ENCODE data around the gene H2BW1.
"Not testable (repeated sequence)": the region's sequence is repeated elsewhere in the genome, so short reads cannot be mapped to it uniquely, and the experiment has no call there.

The H2BW1 gene

DNA sequence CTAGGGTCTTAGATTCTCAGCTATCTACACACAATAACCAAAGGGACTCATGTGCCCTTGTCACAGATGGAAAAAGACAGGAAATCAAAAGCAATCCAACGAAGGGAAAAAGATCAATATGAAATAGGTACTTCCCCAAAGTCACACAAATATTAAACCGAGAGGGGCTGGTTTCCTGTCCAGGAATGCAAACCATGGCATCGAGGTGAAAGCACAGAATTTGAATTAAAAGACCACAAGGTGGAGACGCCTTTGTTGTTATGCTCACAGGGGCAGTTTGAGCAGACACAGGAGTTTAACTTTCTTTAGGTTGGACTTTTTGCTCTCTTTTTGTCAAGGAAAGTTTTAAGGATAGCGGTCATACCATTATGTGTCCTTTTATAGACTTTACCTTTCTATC is 14.3 kb downstream of the H2BW1 start:
- H3K4me3 ChIP-seq (ENCODE audit: low read depth in 1 of 2, low read length in 2 of 2): no peak overlapping the region
- no peaks in the 10 kb centered on the region for H3K4me1 ChIP-seq (ENCODE audit: insufficient read depth, low read length)
- H4K20me1 ChIP-seq (ENCODE audit: insufficient read depth, low read length): no peaks in the 10 kb centered on the region
- H2AFZ ChIP-seq (ENCODE audit: low read depth, low read length): no peak overlapping the region
- H3K9me3 ChIP-seq (ENCODE audit: insufficient read depth, low read length, severe bottlenecking): no peaks in the 10 kb centered on the region
- H3K36me3 ChIP-seq (ENCODE audit: insufficient read depth, low read length): no peaks in the 10 kb centered on the region
- no peak overlapping the region for H3K27ac ChIP-seq (ENCODE audit: low read length)
- H3K4me2 ChIP-seq (ENCODE audit: insufficient read depth, low read length): no peak overlapping the region
- no peak for ATAC-seq (ENCODE audit: insufficient read depth, low read depth)
- no peaks in the 10 kb centered on the region for H3K27me3 ChIP-seq (ENCODE audit: insufficient read depth, low read length, poor library complexity)
- no peak for DNase-seq
- no peaks in the 10 kb centered on the region for H3K79me2 ChIP-seq (ENCODE audit: insufficient read depth, low read length)
- no peak for TF ChIP-seq EZH2 (IDR thresholded peaks at IDR 0.05; ENCODE audit: borderline replicate concordance, low read depth, low read length, severe bottlenecking)
- TF ChIP-seq, protein P1, sequence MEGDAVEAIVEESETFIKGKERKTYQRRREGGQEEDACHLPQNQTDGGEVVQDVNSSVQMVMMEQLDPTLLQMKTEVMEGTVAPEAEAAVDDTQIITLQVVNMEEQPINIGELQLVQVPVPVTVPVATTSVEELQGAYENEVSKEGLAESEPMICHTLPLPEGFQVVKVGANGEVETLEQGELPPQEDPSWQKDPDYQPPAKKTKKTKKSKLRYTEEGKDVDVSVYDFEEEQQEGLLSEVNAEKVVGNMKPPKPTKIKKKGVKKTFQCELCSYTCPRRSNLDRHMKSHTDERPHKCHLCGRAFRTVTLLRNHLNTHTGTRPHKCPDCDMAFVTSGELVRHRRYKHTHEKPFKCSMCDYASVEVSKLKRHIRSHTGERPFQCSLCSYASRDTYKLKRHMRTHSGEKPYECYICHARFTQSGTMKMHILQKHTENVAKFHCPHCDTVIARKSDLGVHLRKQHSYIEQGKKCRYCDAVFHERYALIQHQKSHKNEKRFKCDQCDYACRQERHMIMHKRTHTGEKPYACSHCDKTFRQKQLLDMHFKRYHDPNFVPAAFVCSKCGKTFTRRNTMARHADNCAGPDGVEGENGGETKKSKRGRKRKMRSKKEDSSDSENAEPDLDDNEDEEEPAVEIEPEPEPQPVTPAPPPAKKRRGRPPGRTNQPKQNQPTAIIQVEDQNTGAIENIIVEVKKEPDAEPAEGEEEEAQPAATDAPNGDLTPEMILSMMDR (IDR thresholded peaks at IDR 0.05; ENCODE audit: borderline replicate concordance, extremely low read depth, low read length, poor library complexity, severe bottlenecking): no peak
- H3K9ac ChIP-seq (ENCODE audit: low read depth, low read length): no peak overlapping the region

DNA sequence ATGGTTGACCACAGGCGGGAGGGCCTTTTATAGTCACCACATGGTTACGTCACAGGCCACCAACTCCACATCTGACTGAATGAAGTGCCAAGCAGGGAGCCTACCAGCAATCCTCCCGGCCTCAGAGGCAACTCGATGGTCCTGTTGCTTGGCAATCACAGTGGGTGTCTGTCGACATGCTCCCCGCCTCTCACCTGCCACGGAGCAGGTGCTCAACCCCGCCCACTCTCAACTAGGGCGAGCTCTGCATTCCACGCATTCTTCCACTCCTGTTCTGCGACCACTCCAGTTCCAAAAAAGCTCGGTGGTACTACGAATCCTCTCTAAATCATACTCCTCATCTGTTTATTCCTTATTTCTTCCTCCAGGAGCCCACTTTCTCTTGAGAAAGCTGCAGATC is 30.0 kb downstream of the H2BW1 start:
- not testable (repeated sequence) for H3K9ac ChIP-seq (ENCODE audit: low read depth, low read length); H3K79me2 ChIP-seq (ENCODE audit: insufficient read depth, low read length); H3K4me2 ChIP-seq (ENCODE audit: insufficient read depth, low read length); H3K4me3 ChIP-seq (ENCODE audit: low read depth in 1 of 2, low read length in 2 of 2); DNase-seq; H3K9me3 ChIP-seq (ENCODE audit: insufficient read depth, low read length, severe bottlenecking); H3K36me3 ChIP-seq (ENCODE audit: insufficient read depth, low read length); H2AFZ ChIP-seq (ENCODE audit: low read depth, low read length); H3K4me1 ChIP-seq (ENCODE audit: insufficient read depth, low read length); H4K20me1 ChIP-seq (ENCODE audit: insufficient read depth, low read length); H3K27ac ChIP-seq (ENCODE audit: low read length); ATAC-seq (ENCODE audit: insufficient read depth, low read depth); H3K27me3 ChIP-seq (ENCODE audit: insufficient read depth, low read length, poor library complexity)

- H3K4me1 ChIP-seq (ENCODE audit: insufficient read depth, low read length); H3K36me3 ChIP-seq (ENCODE audit: insufficient read depth, low read length); H3K27me3 ChIP-seq (ENCODE audit: insufficient read depth, low read length, poor library complexity); H3K27ac ChIP-seq (ENCODE audit: low read length); H2AFZ ChIP-seq (ENCODE audit: low read depth, low read length); H4K20me1 ChIP-seq (ENCODE audit: insufficient read depth, low read length); H3K4me2 ChIP-seq (ENCODE audit: insufficient read depth, low read length); H3K9me3 ChIP-seq (ENCODE audit: insufficient read depth, low read length, severe bottlenecking); DNase-seq; ATAC-seq (ENCODE audit: insufficient read depth, low read depth); H3K9ac ChIP-seq (ENCODE audit: low read depth, low read length); H3K4me3 ChIP-seq (ENCODE audit: low read depth in 1 of 2, low read length in 2 of 2); H3K79me2 ChIP-seq (ENCODE audit: insufficient read depth, low read length): not testable (repeated sequence)
Measured at GRCh38 chrX:103962411-103963278, 50.9 kb downstream of the H2BW1 start, which contains the start of gene TMSB15B. Gene TMSB15B, plus strand, starts transcription at chrX:103962627.

Data from DND-41 (cell line).